Posterior vena cava (tissue), 2 donors: ENCODE data around the gene RACGAP1. TPM values are rescaled to one million over a fixed set of nuclear protein-coding genes. Genes with fewer than 3 reads are reported as not detected.
A peak's percentile ranks its signal among the peaks of the same experiment; 100 is the strongest.

Experiments
- DNase-seq: peaks from one replicate; pipeline ENCODE4 v3.0.0-alpha.2; 2020; ENCODE audit warnings: low spot score
- intact Hi-C, 2 donors: fragments of 100-400 bp; cut with DNase I; formaldehyde crosslinking; loops; one replicate each; pipeline versions ENCODE4 v1.14.1 to v1.14.2; 2022 to 2023
- total RNA-seq, 2 donors: library from RNA; stranded (reverse); fragmentation: NEBNext Ultra II Directional; extraction: Animal tissue kit (Norgen Biotek cat#: 25700); gene quantifications; one replicate each; pipeline ENCODE4 v1.2.1, GENCODE V29; 2021
- donor health status: DM: yes; HTN: yes; CAD: no.
- donor health status: DM: yes; HTN: yes; CAD: no.

RACGAP1 gene
- total RNA-seq, 2 donors from 2014 or later: 9.9 to 10.5 TPM

DNA sequence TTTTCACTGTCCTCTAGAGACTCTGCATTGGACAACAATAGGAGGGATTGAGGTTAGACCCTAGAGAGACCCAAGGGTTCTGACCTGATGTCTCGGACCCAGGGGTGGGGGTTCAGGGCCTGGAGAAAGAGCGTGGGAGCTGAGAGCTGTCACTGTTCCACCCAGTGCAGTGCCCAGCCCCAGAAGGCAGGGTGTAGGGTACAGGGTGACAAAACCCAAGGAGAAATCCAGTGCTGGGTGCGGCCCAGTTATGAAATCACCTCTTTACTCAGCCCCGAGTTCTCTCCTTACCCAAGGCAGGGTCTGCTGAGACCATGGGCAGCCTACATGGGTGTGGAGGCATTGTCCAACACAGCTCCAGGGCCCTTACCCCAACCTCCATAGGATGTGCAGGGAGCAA is 72.1 kb downstream of the RACGAP1 start:
- intact Hi-C loops: no loop called here

DNA sequence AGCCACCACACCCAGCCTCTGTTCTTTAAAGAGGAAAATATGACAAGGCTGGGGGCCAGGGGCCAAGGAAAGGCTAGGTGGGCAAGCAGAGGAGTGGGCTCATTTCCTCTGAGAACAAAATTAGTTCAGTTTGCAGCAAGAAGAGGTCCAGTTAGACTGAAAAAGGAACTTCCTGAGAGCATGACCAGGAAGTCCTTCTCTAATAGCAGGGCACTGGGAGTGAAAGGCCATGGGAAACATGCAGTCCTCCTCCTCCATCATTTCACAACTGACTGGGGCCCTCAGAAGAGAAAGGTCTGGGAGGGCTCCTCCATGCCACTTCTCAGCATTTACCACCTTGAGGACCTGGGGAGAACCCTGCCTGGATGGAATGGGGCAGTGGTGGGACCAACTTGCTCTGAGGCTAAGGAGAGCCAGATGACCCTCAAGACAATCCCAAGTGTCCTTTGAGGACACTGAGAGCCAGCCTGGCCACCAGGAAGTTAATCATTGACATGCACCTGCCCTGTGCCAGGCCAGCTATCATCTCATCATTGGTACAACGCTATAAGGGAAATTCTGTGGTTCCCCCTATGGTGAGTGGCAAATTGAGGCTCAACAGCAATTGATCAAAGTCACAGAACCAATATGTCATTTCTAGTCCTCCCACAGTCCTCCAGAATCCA is 72.8 kb downstream of the RACGAP1 start:
- intact Hi-C loops: no loop called here

More for the DNA sequence above, 72.1 kb downstream of the RACGAP1 start:
- DNase-seq: peak; percentile 46

DNA sequence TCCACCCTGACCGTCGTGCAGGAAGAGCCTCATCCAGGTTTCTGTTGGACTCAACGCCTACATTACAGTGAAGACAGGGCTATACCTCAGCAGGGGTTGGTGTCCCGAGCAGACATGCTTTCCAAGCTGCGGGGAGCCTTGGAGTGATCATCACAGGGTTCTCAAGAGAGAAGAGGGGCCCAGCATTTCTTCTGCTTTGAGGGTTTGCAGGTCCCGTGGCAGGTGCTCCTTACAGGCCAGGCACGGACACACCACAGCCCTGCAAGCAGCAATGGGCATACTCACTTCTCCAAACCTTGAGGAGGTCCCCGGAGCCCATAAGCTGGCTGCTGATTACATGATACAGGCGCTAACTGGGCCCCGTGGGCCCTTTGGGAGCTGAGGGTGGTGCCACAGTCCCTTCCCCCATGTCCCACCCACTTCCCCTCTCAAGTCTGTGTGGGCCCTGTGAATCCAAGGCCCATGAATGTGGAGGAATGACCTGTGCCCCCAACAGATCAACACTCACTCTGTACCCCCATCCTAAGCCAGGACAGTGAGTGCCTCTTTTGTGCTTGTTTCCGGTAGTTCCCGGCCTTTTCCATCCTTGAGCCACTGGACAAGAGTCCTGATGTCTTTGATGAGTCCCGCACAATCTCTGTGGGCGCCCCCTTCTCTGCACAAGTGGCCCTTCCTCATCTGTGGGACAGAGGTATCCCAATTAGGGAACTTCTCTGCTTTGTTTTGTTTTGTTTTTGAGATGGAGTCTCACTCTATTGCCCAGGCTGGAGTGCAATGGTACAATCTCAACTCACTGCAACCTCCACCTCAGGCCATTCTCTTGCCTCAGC is 73.7 kb downstream of the RACGAP1 start:
- intact Hi-C loops: loop anchor here in 1 of 2 donors (2.0 kb wide), 1 partner anchor 59 kb away; no protein-coding TSS in a partner anchor

More for the DNA sequence above, 72.8 kb downstream of the RACGAP1 start:
- DNase-seq: peak; percentile 35

DNA sequence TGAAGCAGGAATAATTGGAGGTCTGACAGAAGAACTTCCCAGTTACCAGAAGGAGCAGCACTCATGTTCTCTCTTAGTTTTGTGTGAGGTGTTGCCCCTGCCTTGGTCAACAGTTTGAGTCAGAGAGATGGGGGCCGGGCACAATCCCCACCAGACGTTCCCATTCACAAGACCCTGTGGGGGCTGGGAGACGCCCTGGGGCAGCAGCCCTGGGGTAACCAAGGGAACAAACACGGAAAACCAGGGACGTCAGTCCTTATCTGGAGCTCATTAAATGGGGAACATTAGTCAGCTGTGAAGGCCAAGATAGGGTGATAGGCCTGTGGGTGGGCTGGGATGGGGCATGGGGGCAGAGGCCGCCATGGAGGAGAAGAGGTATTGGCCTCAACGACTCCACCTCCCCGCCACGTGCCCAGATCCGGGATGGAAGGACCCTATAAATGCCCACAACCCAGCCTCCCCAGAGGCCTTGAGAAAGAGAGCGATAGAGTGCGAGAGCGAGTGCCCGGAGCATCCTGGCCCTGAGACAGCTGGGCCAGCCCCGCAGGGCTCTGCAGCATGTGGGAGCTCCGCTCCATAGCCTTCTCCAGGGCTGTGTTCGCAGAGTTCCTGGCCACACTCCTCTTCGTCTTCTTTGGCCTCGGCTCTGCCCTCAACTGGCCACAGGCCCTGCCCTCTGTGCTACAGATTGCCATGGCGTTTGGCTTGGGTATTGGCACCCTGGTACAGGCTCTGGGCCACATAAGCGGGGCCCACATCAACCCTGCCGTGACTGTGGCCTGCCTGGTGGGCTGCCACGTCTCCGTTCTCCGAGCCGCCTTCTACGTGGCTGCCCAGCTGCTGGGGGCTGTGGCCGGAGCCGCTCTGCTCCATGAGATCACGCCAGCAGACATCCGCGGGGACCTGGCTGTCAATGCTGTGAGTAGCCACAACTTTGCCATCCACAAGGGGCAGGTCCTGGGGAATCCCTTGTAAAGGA is 74.7 kb downstream of the RACGAP1 start, which contains the start of gene AQP2:
Gene AQP2 (plus strand): TSS at position 465 of the 979 bp plus-strand sequence. CDS start 94 bp downstream, at position 559.
- peak; percentile 77 for DNase-seq
- intact Hi-C loops: loop anchor here in 1 of 2 donors (2.0 kb wide), 1 partner anchor 58 kb away; no protein-coding TSS in a partner anchor

More for the DNA sequence above, 73.7 kb downstream of the RACGAP1 start:
- DNase-seq: peak; percentile 73

DNA sequence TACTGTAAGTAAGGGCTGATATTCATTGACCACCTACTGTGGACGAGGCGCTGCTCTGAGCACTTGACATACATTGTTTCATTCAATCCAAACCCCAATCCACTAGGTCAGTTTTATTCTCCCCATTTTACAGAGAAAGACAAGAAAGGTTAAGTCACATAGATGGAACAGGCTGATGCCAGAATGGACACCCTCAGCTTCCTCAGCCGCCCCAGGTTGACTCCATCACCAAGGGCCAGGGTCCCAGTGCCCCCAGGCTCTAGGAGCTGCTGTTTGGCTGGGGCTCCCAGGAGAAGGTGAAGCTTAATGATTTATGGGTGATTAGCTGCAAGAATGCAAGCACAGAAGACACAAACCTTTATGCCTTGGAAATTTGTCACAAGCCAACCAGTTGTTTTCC is 75.4 kb downstream of the RACGAP1 start:
- peak; percentile 44 for DNase-seq
- intact Hi-C loops: loop anchor here in 1 of 2 donors (2.0 kb wide), 1 partner anchor 57 kb away; no protein-coding TSS in a partner anchor

DNA sequence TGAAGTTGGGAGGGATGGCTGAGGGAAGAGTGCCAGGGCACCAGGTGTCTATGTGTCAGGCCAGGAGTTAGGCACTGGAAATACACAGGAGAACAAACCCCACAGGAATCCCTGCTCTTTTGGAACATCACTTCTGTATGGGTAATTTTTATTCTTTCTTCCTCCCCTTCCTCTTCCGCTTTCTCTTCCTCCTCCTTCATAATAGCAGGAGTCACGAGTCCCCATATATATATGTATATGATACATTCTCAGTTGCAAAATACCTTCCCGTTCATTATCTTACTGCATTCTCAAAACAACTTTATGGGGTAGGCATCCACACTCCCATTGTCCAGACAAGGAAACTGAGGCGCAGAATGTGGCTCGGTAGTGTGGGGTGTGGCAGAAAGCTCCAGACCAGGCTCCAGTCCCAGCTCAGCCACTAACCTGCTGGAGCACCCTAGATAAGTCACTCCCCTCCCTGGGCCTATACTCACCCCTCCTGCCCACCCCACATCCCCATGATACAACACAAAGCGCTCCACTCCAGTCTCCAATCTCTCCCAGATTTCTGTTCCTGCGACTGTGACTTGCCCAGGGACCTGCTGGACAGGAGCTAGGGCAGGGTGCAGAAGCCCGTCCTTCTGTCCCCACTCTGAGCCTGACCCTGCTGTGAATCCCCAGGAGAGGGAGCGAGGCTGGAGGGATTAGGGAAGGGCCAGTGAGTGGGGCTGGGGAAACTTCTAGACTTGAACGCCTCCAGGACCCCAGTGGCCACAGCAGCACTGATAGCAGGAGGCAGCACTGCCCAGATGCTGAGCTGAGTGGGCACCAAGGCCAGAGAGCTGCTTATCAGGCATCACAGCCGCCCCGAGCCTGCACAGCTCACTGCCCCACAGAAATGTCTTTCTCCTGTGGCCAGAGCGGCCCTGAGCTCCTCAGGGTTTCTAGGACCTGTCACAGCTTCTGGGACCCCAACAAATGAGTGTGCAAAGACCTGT is 76.1 kb downstream of the RACGAP1 start:
- intact Hi-C loops: no loop called here
- DNase-seq: peak; percentile 67

DNA sequence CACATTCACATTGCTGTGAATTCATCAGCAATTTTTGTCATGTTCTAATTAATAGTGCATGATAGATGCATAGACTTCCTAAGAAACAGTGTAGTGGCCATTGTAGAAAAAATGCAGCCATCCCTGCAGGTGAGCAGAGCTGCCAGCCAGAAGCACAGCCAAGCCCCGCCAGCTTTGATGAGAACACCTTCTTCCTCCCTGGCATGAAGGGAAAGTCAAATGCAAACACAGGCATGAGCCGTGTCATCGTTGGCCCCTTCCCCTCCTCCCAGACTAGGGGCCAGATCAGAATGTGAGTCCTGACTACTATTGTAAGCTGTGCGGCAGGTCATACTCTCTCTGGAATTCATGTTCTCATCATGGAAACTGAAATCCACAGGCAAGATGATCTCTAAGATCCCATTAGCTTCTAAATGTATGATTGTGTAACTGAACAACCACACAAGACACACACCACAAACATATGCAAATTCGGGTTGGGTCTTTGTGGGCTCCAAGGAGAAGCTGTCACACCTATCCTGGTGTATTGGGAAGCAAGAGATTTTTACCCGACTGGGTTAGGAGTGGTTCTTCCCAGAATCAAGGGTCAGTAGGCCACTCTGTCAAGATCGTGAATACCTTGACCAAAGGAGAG is 77.6 kb downstream of the RACGAP1 start:
- intact Hi-C loops: no loop called here
- peak; percentile 64 for DNase-seq

DNA sequence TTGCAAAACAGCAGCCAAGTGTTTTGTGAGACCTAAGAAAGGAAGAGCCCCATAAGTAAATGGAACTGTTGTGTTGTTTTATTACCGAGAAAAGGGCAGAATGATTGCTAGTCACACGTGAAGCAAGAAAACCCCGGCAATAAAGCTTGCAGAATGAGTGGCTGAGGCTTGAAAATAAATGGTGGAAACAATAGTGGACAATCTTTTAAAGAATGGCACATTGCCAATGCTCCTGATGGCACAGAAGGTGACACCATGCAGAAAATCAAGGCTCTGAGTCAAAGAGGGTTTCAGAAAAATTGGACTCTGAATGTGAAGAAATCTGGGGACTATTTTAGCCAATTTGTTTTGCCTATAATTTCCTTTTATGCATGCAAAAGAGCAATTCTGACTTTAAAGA is 78.8 kb downstream of the RACGAP1 start:
- intact Hi-C loops: no loop called here
- DNase-seq: peak; percentile 1

DNA sequence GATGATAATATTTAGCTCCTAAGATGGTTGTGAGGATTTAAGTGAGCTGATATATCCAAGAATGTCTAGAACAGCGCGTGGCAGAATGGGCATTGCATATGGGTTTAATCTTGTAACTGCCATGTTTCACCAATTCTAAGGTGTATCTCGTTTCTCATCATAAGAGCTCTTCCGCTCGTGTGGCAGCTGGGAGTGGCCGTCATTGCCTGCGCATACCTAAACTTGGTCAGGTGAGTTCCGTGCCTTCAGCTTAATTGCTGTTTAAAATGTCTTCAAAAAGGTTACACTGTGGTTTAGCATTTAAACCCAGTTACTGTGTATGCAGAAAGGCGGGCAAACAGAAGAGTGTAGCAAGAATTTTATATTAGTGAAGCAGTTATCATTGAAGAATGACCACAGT is 79.2 kb downstream of the RACGAP1 start:
- DNase-seq: peak; percentile 15
- intact Hi-C loops: no loop called here

DNA sequence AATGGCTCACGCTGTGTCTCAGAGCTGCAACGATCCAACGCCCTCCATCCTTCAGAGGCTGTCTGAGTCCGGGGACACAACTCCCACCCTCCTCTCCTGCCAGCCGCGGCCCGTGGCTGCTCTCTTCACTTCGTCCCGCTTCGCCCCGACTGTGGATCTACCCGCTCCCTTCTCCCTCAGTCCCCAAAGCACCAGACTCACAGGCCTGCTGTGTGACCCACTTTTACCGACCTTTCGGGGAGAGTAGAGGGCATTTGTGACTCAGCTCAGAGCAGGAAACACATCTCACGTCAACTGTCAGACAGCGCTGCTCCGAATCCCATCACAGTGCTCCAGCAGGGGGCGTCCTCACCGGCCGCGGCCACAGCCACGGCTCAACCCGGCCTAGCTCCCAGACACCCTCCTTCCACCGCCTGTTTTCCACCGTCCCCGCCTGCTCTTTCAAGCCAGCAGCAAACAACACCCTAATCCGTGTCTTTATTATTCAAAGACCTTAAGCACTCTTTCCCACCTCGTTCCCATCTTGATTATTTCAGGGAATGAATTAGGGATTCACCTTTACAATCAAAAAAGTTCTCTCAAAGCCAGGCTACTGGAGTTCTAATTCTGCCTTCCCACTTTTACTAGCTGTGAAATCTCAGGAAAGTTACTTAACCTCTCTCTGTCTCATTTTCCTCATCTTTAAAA is 79.8 kb downstream of the RACGAP1 start:
- peak; percentile 95 for DNase-seq
- intact Hi-C loops: no loop called here

DNA sequence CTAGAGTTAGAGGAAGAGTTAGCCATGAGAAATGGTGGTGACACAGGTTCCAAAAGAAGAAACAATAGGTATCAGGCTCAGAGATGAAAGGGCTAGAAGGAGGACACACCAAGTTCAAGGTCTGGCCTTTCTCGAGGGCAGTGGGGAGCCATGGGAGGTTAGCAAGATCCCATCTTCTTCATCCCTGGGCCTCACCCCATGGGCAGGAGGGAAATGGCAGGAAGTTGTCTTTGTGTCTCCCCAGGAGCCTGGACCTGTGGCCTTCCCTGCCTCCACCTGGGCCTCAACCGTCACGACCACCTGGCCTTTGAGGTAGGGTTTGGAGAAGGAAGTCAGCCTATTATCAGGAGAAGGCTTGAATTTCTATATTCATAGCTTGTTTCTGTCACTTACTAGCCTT is 80.6 kb downstream of the RACGAP1 start:
- DNase-seq: peak; percentile 65
- intact Hi-C loops: no loop called here

DNA sequence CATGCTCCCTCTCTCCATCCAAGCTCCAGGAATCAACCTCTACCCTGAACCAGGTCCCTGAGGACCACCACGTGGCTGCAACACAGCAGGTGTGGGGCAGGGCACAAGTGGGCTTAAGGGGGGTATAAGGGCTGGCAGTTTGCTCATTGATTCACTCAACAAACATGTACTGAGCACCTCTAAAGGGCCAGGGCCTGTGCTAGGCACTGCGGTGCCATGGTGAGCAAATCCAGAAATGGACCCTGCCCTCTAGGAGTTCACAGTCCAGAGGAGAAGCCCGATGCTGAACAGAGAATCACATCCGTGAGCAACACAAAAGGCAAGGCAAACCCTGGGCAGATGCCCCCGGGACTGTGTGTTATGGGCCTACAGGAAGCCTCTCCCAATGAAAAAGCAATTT is 81.2 kb downstream of the RACGAP1 start:
- intact Hi-C loops: no loop called here
- DNase-seq: peak; percentile 36

DNA sequence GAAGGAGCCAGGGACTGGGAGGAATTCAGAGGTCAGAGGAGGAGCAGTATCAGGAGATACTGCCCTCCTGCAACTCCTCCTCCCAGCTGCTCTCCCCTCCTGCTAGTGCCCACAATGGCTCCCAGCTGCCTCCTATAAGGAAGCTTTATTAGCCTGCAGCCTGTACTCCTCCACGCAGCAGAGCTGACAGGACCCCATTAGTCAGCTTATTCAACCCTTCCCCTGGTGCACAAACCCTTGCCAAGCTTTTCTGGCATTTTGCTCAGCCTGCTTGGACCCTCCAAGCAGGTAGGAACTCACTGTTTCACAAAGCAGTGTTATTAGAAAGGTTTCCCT is 81.7 kb downstream of the RACGAP1 start:
- intact Hi-C loops: no loop called here
- DNase-seq: no peak

DNA sequence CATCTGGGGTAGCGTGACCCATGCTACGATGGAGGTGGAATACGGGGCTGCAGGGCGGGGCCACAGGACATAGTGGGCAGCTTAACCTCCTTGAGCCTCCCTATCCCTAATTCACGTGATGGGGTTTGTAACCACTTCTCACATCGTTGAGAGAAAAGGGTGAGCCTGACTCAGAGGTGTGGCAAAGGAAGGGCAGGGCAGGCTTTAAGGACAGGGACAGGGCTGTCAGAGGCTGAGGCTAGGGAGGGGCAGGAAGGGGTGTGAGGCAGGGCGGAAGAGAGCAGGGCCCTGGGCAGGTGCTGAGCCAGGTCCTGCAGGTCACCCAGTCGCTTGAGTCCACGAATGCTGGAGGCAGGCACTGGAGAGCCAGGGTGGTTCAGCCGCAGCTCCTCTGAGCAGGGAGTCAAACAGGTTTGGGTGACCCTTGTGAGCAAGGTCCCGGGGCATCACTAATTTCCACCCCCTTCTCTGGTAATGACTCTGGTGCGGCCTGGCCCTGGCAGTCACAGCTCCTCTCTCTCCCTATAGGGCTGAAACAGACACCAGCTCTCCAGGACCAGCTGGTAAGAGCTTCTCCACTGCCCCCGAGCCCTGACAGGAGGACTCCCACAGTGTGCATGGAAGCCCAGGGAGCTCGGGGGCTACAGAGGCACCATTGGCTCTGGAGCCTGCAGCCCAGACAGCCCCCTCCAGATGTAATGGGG is 82.2 kb downstream of the RACGAP1 start:
- intact Hi-C loops: no loop called here
- DNase-seq: peak; percentile 52

DNA sequence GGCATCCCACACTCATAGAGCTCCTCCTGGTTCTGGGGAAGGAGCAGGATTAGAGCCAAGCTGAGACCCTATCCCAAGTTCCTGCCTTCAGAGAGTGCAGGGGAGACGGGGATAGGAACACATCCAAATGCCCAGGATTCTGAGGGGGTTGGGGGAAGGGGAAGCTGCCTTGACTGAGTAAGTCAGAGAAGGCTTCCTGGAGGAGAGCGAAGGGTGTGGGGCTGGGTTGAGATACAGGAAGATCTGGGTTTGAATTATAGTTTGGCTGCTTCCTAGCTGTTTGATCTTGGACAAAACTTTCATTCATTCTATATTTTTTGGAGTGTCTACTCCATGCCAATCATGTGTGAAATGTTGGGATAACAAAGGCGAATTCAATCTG is 82.8 kb downstream of the RACGAP1 start:
- intact Hi-C loops: no loop called here
- no peak for DNase-seq
